Measurements from ENCODE around the gene TMEM244. TPM values are rescaled to one million over a fixed set of nuclear protein-coding genes. Genes with fewer than 3 reads are reported as not detected.

Gene TMEM244
- total RNA-seq, 4 donors from 2014 or later = not detected

- no peak overlapping the region for H3K4me3 ChIP-seq
- no peaks in the 10 kb centered on the region for H3K36me3 ChIP-seq
- no peaks in the 10 kb centered on the region for H3K27me3 ChIP-seq
- TF ChIP-seq CTCF (IDR thresholded peaks at IDR 0.05) (no peak), POLR2A (IDR thresholded peaks at IDR 0.05) (no peak)
- no peak overlapping the region for H3K27ac ChIP-seq
- no peaks in the 10 kb centered on the region for H3K4me1 ChIP-seq
- no peak for DNase-seq
- H3K9me3 ChIP-seq = no peaks in the 10 kb centered on the region
Observed at GRCh38 chr6:129866688-129867087, 5.6 kb upstream of the TMEM244 start.

DNA sequence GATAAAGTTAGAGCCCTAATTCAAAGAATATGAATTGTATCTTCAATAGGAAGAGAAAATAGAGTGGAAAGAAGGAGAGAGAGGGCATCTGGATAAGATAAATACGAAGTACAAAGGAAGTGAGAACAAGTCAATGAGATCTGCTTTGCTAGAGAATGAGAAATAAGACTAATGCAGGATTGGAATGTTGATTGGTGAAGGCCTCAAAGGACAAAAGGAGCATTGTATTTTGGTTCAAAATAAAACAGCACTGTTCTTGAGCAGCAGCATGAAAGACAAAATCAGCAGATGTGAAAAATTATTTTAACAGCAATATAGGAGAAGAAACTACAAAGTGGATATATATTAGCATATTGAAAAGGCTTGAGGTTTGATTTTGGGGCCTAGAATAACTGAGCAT is 5.1 kb upstream of the TMEM244 start:
- no peak for TF ChIP-seq POLR2A (IDR thresholded peaks at IDR 0.05)
- H3K4me1 ChIP-seq = no peaks in the 10 kb centered on the region
- no peaks in the 10 kb centered on the region for H3K27me3 ChIP-seq
- no peak overlapping the region for H3K4me3 ChIP-seq
- H3K36me3 ChIP-seq = no peaks in the 10 kb centered on the region
- no peak for DNase-seq
- H3K9me3 ChIP-seq = no peaks in the 10 kb centered on the region
- no peak overlapping the region for H3K27ac ChIP-seq

GRCh38 chr6:129865013-129865412 is 3.9 kb upstream of the TMEM244 start:
- Histone ChIP-seq H3K27me3 (no peaks in the 10 kb centered on the region), H3K9me3 (no peaks in the 10 kb centered on the region), H3K36me3 (no peaks in the 10 kb centered on the region), H3K4me1 (no peaks in the 10 kb centered on the region), H3K4me3 (no peak overlapping the region), H3K27ac (no peak overlapping the region)
- TF ChIP-seq POLR2A (IDR thresholded peaks at IDR 0.05) (no peak), CTCF (IDR thresholded peaks at IDR 0.05) (no peak)
- no peak for DNase-seq

DNA sequence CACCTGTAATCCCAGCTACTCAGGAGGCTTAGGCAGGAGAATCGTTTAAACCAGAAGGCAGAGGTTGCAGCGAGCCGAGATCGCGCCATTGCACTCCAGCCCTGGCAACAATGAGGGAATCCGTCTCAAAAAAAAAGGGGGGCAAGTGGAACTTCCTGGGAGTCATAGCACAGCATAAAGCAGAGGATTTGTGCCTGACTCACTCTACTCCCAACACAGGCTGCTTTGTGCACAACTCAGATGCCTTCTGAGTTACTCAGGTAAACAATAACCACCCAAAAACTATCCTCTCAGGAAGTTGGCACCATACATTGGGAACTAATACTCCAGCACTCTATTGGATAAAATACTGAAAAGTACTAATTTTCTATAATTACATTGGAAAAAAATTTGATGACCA is 2.5 kb upstream of the TMEM244 start:
- Histone ChIP-seq H3K9me3 (no peaks in the 10 kb centered on the region), H3K36me3 (no peaks in the 10 kb centered on the region), H3K4me1 (no peaks in the 10 kb centered on the region), H3K4me3 (no peak overlapping the region), H3K27ac (no peak overlapping the region), H3K27me3 (no peaks in the 10 kb centered on the region)
- TF ChIP-seq CTCF (IDR thresholded peaks at IDR 0.05) (no peak), POLR2A (IDR thresholded peaks at IDR 0.05) (no peak)
- no peak for DNase-seq

- Histone ChIP-seq H3K36me3 (no peaks in the 10 kb centered on the region), H3K9me3 (no peaks in the 10 kb centered on the region), H3K27me3 (no peaks in the 10 kb centered on the region), H3K4me3 (no peak overlapping the region), H3K4me1 (no peaks in the 10 kb centered on the region), H3K27ac (no peak overlapping the region)
- DNase-seq = no peak
- TF ChIP-seq CTCF (IDR thresholded peaks at IDR 0.05) (no peak), POLR2A (IDR thresholded peaks at IDR 0.05) (no peak)
Observed at GRCh38 chr6:129859524-129859923, 1.6 kb downstream of the TMEM244 start.

GRCh38 chr6:129857838-129858237 is 3.3 kb downstream of the TMEM244 start:
- Histone ChIP-seq H3K4me3 (no peak overlapping the region), H3K4me1 (no peaks in the 10 kb centered on the region), H3K9me3 (no peaks in the 10 kb centered on the region), H3K27me3 (no peaks in the 10 kb centered on the region), H3K36me3 (no peaks in the 10 kb centered on the region), H3K27ac (no peak overlapping the region)
- TF ChIP-seq POLR2A (IDR thresholded peaks at IDR 0.05) (no peak), CTCF (IDR thresholded peaks at IDR 0.05) (no peak)
- no peak for DNase-seq

All from Peyer's patch (tissue), 4 donors.